HepG2 (cell line): ENCODE measurements around the gene FAM187B. TPM values are rescaled to one million over a fixed set of nuclear protein-coding genes. Genes with fewer than 3 reads are reported as not detected.
A peak's percentile ranks its signal among the peaks of the same experiment; 100 is the strongest.

ENCODE experiments used
- ARHGAP35 ChIP-seq: sonication (generic); formaldehyde crosslinking; IDR thresholded peaks from 2 replicates; pipeline ENCODE4 v1.9.0; 2022; ENCODE audit warnings: mild to moderate bottlenecking, inconsistent platforms, moderate library complexity, missing genetic modification reagents, borderline replicate concordance
- HES4 ChIP-seq: sonication (generic); formaldehyde crosslinking; IDR thresholded peaks from 2 replicates; pipeline ENCODE4 v1.9.0; 2021; ENCODE audit warnings: mild to moderate bottlenecking, missing genetic modification reagents, borderline replicate concordance
- IRF2 ChIP-seq: IDR thresholded peaks from 2 replicates; pipeline ENCODE4 v1.6.1; 2018; ENCODE audit warnings: missing genetic modification reagents, missing compliant biosample characterization
- LBX2 ChIP-seq: sonication (generic); formaldehyde crosslinking; IDR thresholded peaks from 2 replicates; pipeline ENCODE4 v1.5.0; 2020; ENCODE audit warnings: missing genetic modification reagents, mild to moderate bottlenecking, borderline replicate concordance
- MTA1 ChIP-seq: sonication (generic); formaldehyde crosslinking; IDR thresholded peaks from 2 replicates; pipeline ENCODE4 v1.4.0; 2020; ENCODE audit warnings: missing genetic modification reagents, mild to moderate bottlenecking, borderline replicate concordance
- NFAT5 ChIP-seq: sonication (generic); formaldehyde crosslinking; IDR thresholded peaks from 2 replicates; pipeline ENCODE4 v1.4.0; 2020; ENCODE audit warnings: missing genetic modification reagents
- NFIB ChIP-seq: sonication (generic); formaldehyde crosslinking; IDR thresholded peaks from 2 replicates; pipeline ENCODE4 v1.9.0; 2021; ENCODE audit warnings: missing genetic modification reagents, mild to moderate bottlenecking, borderline replicate concordance
- PHF5A ChIP-seq: IDR thresholded peaks from one replicate; pipeline ENCODE4 v1.6.1; 2018; ENCODE audit warnings: low read depth, missing genetic modification reagents; ENCODE audit not compliant: unreplicated experiment
- RAD21 ChIP-seq: fragments of 450-650 bp; formaldehyde crosslinking; IDR thresholded peaks from 2 replicates; pipeline ENCODE4 v1.5.0; 2020; ENCODE audit warnings: mild to moderate bottlenecking
- RFX3 ChIP-seq: IDR thresholded peaks from 2 replicates; pipeline ENCODE4 v1.6.1; 2016; ENCODE audit warnings: missing biosample characterization, missing genetic modification reagents
- SMAD1 ChIP-seq: sonication (generic); formaldehyde crosslinking; IDR thresholded peaks from 2 replicates; pipeline ENCODE4 v1.4.0; 2020; ENCODE audit warnings: missing genetic modification reagents, low read depth, mild to moderate bottlenecking, borderline replicate concordance
- SNAI1 ChIP-seq: sonication (generic); formaldehyde crosslinking; IDR thresholded peaks from 2 replicates; pipeline ENCODE4 v1.5.0; 2020; ENCODE audit warnings: mild to moderate bottlenecking, missing genetic modification reagents, borderline replicate concordance
- THAP9 ChIP-seq: sonication (generic); formaldehyde crosslinking; IDR thresholded peaks from 2 replicates; pipeline ENCODE4; 2020; ENCODE audit warnings: missing genetic modification reagents, mild to moderate bottlenecking, borderline replicate concordance
- ZBTB1 ChIP-seq: sonication (generic); formaldehyde crosslinking; IDR thresholded peaks from 2 replicates; pipeline ENCODE4 v1.4.0; 2020; ENCODE audit warnings: missing genetic modification reagents, borderline replicate concordance
- ZNF614 ChIP-seq: IDR thresholded peaks from 2 replicates; pipeline ENCODE4 v1.6.1; 2018; ENCODE audit warnings: missing biosample characterization, missing genetic modification reagents, inconsistent platforms, borderline replicate concordance
- ZNF883 ChIP-seq: sonication (generic); formaldehyde crosslinking; IDR thresholded peaks from 2 replicates; pipeline ENCODE4 v1.5.1; 2020; ENCODE audit warnings: mild to moderate bottlenecking, missing genetic modification reagents; ENCODE audit errors: not compliant biosample characterization
- polyA plus RNA-seq, 8 experiments: library from polyadenylated mRNA; depleted of rRNA in 3 of 8; stranded (reverse) in 7 of 8; unstranded in 1 of 8; fragments of >200 nt; fragmentation: Illumina TruSeq in 4 of 8; extraction: Trizol in 4 of 8; gene quantifications; 2 replicates each; pipeline versions ENCODE4 v1.2.1 to v1.2.3, GENCODE V29; 2011 to 2016; ENCODE audit warnings: low read depth in 4 of 8, missing spikeins in 1 of 8, mixed read lengths in 1 of 8; ENCODE audit not compliant: insufficient read depth in 1 of 8
- total RNA-seq, 5 experiments: library from RNA; depleted of rRNA; stranded (reverse); fragments of >200 nt; fragmentation: Illumina TruSeq; extraction: Trizol; gene quantifications; 2 replicates each; pipeline ENCODE4 v1.2.3, GENCODE V29; 2016; ENCODE audit warnings: low read depth in 1 of 5

The FAM187B gene
- total and polyA plus RNA-seq, 2 of the 13 experiments (the other 11 are each of a cell fraction or from before 2014, with no cell fraction given): not detected

GRCh38 chr19:35248310-35249145 lies 20.0 kb upstream of the FAM187B start, which contains the start of gene LSR (continued):
- peak; percentile 72; the same call in 1 of the 2 replicates for TF ChIP-seq THAP9 (CRISPR knock-in tag)
- no peak for TF ChIP-seq ZBTB1 (CRISPR knock-in tag)
- peak; percentile 58; the same call in 1 of the 2 replicates for TF ChIP-seq RAD21 (CRISPR knock-in tag)
- no peak for TF ChIP-seq NFIB (CRISPR knock-in tag)
- peak; percentile 21 for TF ChIP-seq ZNF883
- peak; percentile 74; the same call in 1 of the 2 replicates for TF ChIP-seq NFAT5
- TF ChIP-seq ARHGAP35 (CRISPR knock-in tag): no peak
- peak; percentile 33; the same call in 1 of the 2 replicates for TF ChIP-seq ZNF614 (CRISPR knock-in tag)
- peak; percentile 67; the same call in 1 of the 2 replicates for TF ChIP-seq SMAD1
- TF ChIP-seq MTA1 (CRISPR knock-in tag): peak; percentile 78; the same call in 1 of the 2 replicates
- peak; percentile 89 for TF ChIP-seq HES4 (CRISPR knock-in tag)
- 0 out of 2 replicates have a peak, but pooled peaks have one; percentile 40 for TF ChIP-seq SNAI1
- peak; percentile 72; the same call in 1 of the 2 replicates for TF ChIP-seq LBX2 (CRISPR knock-in tag)
- no peak for TF ChIP-seq PHF5A (CRISPR knock-in tag)
- 0 out of 2 replicates have a peak, but pooled peaks have one; percentile 21 for TF ChIP-seq IRF2 (CRISPR knock-in tag)
- no peak for TF ChIP-seq RFX3 (CRISPR knock-in tag)
